Choroid plexus epithelial cell (primary cell): Measurements from ENCODE around the gene ING1.
"Not testable (repeated sequence)": the region's sequence is repeated elsewhere in the genome, so short reads cannot be mapped to it uniquely, and the experiment has no call there.

Source experiments
- DNase-seq: peaks from one replicate; pipeline ENCODE4 v3.0.0-alpha.2; 2010; ENCODE audit warnings: low read depth
- H3K4me3 ChIP-seq: 2 replicates; pipeline ENCODE4 v1.5.1; 2011; ENCODE audit warnings: low read depth, mild to moderate bottlenecking, control low read depth, low read length, moderate library complexity
- TF ChIP-seq, protein P1 (sequence below): conservative IDR thresholded peaks from 2 replicates; pipeline ENCODE4 v1.5.1; 2011; ENCODE audit warnings: low read depth, mild to moderate bottlenecking, control low read depth, inconsistent platforms, low read length, moderate library complexity

The ING1 gene

DNA sequence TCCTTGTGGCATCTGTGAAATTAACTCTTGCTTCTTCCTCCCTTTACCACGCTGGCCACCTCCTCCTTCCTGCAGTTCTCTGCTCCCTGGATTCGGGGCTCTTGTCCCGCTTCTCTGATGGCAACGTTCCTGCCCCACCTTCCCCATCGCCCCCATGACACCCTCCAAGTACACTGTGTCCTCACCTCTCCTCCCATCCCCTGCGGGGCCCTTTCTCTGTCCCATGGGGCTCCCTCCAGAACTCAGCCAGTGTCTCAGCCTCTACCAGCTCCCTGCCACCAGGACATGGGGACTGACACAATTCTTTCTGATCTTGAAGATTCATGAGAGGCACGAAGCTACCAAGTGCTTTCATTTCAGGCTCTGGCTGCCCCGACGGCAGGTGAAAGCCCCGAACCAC lies 16.7 kb upstream of the ING1 start:
- no peak for DNase-seq

DNA sequence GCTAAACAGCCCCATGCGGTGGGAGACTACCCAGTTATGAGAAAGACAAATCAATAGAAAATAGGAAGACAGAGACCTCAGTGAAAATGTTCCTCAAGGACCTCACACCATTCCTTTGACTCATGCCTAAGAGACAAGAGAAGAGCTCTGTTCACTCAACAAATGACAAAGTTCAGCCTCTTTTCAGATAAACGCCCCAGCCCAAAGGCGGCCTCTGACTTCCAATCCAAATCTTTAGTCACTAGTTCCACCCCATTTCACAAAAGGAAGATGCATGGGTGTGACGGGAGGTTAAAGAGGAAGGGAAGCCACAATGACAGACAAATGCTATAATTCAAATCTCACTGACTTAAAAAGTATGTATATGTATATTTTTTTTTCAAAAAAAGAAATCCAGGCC lies 15.7 kb upstream of the ING1 start:
- H3K4me3 ChIP-seq = no peak overlapping the region
- TF ChIP-seq, protein P1, sequence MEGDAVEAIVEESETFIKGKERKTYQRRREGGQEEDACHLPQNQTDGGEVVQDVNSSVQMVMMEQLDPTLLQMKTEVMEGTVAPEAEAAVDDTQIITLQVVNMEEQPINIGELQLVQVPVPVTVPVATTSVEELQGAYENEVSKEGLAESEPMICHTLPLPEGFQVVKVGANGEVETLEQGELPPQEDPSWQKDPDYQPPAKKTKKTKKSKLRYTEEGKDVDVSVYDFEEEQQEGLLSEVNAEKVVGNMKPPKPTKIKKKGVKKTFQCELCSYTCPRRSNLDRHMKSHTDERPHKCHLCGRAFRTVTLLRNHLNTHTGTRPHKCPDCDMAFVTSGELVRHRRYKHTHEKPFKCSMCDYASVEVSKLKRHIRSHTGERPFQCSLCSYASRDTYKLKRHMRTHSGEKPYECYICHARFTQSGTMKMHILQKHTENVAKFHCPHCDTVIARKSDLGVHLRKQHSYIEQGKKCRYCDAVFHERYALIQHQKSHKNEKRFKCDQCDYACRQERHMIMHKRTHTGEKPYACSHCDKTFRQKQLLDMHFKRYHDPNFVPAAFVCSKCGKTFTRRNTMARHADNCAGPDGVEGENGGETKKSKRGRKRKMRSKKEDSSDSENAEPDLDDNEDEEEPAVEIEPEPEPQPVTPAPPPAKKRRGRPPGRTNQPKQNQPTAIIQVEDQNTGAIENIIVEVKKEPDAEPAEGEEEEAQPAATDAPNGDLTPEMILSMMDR = no peak
- no peak for DNase-seq

More for the DNA sequence above, 16.7 kb upstream of the ING1 start:
- H3K4me3 ChIP-seq = no peak overlapping the region
- TF ChIP-seq, protein P1 = no peak

DNA sequence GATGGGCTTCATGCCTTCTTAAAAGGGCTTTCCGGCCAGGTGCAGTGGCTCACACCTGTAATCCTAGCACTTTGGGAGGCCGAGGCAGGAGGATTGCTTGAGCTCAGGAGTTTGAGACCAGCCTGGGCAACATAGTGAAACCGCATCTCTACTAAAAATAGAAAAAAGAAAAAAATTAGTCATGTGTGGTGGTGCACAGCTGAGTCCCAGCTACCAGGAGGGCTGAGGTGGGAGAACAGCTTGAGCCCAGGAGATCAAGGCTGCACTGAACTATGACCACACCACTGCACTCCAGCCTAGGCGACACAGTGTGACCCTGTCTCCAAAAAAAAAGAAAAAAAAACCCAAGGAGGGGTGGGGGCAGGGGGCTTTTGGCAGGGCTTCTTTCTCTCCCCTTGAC lies 14.8 kb upstream of the ING1 start:
- TF ChIP-seq, protein P1 = no peak
- H3K4me3 ChIP-seq = no peak overlapping the region
- DNase-seq = no peak

DNA sequence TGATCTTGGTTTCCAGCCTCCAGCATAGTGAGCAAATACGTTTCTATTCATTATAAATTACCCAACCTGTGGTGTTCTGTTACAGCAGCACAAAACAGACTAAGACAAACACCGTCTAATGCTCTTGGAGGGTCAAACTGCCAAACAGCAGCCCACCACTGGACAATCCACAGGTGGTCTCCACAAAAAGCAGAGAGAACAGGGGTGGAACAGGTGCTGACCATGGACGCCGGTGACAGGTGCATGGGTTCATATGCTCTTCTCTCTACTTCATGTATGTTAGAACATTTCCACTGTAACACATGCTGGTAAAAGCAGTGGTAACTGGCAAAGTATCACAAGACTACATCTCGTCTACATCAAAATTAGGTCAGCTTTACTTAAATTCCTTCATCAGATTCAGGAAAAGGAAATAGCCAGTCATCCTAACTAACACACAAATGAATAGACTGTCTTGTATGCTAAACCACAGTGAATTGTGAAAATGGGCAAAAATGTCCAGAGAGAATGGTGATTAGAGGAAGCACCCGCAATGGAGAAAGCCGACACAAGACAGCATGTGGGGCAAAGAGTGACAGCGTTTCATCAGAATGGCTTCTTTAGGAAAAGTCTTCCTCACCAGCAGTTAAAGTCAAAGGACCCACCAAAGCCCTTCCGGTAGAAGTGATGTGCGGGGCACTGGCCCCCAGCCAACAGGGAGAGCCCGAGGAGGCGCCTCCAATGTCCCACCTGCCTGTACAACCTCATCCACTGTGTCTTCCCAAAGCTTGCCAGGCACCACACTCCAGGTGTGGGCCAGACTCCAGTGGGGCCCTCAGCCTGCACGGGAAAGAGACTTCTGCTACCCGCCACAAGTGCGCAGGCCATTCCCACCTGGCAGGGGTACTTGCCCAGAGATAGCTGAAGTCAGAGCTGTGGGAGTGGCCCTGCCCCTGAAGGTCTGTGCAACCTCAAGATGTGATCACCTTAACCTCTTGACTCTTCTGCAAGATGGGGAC lies 14.1 kb upstream of the ING1 start:
- DNase-seq = no peak
- TF ChIP-seq, protein P1 = no peak
- H3K4me3 ChIP-seq = no peak overlapping the region

DNA sequence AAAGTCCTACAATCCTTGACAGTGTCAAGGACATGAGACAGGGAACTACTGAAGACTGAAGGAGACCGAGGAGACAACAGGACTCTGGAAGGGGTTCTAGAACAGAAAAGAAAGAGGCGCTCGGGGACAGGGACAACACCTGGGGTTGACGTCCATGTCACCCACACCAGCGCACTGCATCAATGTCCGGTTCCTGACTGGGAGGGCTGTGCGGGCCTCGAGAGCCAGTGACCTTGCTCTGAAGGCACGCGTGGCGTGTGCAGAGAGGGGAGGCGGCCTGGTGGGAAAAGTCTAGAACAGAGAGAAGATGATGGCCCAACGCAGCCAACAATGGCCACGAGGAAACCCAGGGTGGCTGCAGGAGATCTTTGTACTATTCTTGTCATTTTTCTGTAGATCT lies 13.3 kb upstream of the ING1 start:
- DNase-seq = no peak
- TF ChIP-seq, protein P1 = no peak
- H3K4me3 ChIP-seq = no peak overlapping the region

DNA sequence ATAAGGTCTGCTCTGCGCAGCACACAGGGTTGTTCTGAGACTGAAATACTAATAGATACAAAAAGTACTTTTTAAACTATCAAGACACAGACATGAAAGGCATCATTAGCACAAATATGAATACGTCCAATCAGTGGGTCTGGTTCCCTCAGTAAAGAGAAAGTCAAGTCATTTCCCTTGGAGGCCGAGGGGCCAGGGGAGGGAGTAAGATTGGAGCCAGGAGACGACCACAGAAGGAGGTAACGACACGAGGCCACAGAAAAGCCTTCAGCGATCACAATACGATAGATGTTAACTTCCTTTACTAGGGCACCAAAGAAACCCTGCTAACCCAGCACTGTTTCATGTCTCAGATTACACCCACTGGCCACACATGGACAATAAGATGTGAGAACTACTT lies 12.9 kb upstream of the ING1 start:
- no peak overlapping the region for H3K4me3 ChIP-seq
- TF ChIP-seq, protein P1 = no peak
- DNase-seq = no peak

DNA sequence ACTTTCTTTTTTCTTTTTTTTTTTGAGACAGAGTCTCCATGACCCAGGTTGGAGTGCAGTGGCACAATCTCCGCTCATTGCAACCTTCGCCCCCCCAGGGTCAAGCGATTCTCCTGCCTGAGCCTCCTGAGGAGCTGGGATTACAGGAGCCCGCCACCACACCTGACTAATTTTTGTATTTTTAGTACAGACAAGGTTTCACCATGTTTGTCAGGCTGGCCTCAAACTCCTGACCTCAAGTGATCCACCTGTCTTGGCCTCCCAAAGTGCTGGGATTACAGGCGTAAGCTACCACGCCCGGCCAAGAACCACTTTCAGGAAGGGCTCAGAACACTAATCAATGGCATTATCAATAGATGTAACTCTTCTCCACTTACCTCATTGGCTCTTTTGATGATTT lies 12.4 kb upstream of the ING1 start:
- not testable (repeated sequence) for H3K4me3 ChIP-seq, DNase-seq
